Hepatocyte (in vitro differentiated cells): ENCODE data around the gene CREB5.

ENCODE experiments used
- EZH2 ChIP-seq: fragments of 200-600 bp; sonication (generic); IDR thresholded peaks from 2 replicates; pipeline ENCODE4 v1.6.1; 2016; ENCODE audit warnings: antibody characterized with exemption, mild to moderate bottlenecking, borderline replicate concordance
- EZH2phosphoT487 ChIP-seq: fragments of 200-600 bp; sonication (generic); IDR thresholded peaks from one replicate; pipeline ENCODE4 v1.6.1; 2018; ENCODE audit warnings: antibody characterized with exemption, mild to moderate bottlenecking, low read depth, moderate library complexity; ENCODE audit not compliant: unreplicated experiment, severe bottlenecking
- TF ChIP-seq, protein P1 (sequence below): fragments of 200-600 bp; sonication (generic); IDR thresholded peaks from 2 replicates; pipeline ENCODE4 v1.5.1; 2016; ENCODE audit warnings: antibody characterized with exemption, mild to moderate bottlenecking; ENCODE audit not compliant: poor library complexity

DNA sequence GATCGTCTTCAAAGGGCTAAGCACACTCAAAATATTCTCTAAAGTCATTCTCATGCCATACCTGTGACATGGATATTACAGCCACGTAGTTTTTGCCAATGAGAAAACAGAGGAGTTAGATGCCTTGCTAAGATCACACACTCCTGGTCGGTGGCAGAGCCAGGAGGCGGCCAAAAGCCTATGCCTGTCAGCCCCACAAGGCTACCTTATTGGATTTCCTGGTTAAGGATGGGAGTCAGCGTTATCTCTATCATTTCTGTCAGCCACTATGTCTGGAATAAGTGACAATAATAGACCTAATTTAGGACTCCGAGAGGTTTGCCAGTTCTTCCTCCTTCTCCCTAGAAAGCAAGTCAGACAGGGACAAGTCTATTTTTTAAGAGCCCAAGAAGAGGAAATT lies 295.0 kb downstream of the CREB5 start:
- TF ChIP-seq, protein P1, sequence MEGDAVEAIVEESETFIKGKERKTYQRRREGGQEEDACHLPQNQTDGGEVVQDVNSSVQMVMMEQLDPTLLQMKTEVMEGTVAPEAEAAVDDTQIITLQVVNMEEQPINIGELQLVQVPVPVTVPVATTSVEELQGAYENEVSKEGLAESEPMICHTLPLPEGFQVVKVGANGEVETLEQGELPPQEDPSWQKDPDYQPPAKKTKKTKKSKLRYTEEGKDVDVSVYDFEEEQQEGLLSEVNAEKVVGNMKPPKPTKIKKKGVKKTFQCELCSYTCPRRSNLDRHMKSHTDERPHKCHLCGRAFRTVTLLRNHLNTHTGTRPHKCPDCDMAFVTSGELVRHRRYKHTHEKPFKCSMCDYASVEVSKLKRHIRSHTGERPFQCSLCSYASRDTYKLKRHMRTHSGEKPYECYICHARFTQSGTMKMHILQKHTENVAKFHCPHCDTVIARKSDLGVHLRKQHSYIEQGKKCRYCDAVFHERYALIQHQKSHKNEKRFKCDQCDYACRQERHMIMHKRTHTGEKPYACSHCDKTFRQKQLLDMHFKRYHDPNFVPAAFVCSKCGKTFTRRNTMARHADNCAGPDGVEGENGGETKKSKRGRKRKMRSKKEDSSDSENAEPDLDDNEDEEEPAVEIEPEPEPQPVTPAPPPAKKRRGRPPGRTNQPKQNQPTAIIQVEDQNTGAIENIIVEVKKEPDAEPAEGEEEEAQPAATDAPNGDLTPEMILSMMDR = no peak
- no peak for TF ChIP-seq EZH2
- no peak for TF ChIP-seq EZH2phosphoT487
